ENCODE results near the gene BLOC1S3.

BLOC1S3 gene

DNA sequence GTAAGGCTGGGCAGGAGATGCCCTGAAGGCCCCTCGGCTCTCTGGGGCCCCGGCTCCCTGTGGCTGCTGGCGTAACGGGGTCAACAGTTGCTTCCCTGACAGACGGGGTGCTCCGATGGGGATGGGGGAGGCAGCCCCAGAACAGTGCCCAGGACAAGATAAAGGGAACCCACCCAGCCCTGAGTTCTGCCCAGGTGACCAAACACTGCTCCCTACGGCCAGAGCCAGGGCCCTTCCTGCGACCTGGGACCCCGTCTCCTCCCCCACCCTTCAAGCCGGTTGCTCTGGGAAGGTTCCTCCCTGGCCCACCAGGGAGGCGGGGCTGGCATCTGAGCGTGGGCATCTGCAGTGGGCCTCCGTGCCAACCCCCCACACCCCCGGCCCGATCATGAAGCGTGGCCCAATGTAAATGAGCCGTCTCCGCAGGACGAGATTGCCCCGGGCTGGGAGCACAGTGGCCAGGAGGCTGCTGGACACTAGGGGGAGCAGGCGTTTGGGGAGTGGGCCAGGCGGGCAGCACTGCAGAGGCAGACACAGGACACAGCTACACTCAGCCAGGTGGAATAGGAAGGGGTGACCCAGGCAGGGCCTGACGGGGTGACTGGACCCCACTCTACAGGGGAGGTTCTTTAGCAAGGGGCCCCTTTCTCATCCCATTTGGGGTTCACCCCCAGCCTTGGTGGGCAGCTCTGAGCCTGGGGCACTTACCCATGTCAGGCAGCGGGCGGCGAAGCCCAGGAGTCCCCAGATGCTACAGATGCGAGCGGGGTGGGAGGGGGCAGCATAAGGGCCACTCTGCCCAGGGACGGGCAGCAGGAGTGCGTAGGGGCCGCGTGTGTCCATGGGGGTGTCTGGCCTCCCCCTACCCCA is 16.6 kb upstream of the BLOC1S3 start:
- DNase-seq (ENCODE audit: low read depth), result no peak

DNA sequence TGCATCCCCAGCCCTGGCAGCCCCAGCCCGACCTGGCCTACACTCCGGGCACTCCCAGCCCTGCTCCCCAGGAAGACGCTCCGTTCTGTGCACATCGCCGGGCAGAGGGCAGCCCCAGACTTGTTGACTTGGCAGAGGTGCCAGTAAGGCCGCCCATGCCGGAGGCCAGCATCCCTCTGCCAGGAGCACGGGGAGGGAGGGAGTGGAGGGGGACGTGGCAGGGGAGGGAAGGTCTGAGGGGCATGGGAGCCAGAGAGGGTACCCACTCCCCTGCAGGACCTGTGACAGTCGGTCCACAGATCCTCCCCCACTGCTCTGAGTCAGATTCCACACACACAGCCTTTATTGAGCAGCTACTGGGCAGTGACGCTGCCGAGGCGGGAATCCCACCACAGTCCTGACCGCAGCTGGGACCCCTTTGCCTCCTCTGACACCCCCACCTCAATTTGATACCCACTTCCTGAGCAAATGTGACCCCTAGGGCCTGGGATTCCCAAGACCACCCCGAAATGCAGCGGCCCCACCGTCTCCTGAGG is 15.9 kb upstream of the BLOC1S3 start:
- no peak for DNase-seq (ENCODE audit: low read depth)

DNA sequence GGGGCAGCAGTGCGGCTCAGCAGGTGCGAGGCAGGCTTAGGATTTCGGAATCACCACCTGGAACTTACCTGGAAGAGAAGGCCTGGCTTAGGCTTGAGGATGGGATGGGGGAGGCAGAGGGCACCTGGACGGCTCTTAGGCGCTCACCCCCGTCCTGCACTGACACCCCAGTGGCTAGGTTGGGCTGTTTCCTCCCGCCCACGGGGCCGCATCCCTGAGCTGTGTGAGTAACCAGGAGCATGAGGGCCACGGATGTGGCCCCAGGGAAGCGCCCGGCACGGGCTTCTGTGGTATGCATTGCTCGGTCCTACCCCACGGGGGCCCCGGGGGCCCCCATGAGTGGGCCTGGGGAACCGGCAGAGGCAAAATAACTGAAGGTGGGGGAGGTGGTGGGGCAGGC is 15.4 kb upstream of the BLOC1S3 start:
- no peak for DNase-seq (ENCODE audit: low read depth)

DNA sequence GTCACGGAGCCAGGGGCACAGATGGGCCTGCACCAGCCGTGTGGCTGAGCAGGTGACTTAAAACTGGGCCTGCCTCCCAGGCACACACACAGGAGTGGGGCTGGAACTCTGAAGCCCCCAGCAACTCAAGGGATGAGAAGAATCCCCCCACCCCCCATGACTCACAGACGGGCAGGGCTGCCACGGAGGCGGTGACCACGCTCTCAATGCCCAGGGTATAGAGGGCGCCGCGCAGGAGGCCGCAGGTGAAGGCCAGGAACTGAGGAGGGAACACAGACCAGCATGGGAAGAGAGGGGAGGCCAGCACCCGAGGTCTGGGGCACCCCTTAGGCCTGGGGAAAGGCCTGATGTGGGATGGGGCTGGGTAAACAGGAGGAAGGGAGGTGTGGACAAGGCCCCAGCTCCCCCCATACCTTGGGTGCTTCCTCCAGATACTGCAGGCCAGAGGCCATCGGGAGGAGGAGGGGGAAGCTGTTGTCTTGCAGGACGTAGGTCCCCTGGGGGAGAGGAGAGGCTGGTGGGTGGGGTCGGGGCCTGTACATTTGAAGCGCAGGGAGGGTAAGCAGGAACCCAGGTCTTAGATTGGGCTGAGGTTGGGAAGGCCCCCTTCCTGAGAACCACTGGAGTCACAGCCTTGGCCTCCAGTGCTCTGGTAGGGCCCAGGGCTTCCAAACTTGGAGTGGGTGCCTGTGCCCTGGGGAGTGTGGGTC is 14.7 kb upstream of the BLOC1S3 start:
- no peak for DNase-seq (ENCODE audit: low read depth)

DNA sequence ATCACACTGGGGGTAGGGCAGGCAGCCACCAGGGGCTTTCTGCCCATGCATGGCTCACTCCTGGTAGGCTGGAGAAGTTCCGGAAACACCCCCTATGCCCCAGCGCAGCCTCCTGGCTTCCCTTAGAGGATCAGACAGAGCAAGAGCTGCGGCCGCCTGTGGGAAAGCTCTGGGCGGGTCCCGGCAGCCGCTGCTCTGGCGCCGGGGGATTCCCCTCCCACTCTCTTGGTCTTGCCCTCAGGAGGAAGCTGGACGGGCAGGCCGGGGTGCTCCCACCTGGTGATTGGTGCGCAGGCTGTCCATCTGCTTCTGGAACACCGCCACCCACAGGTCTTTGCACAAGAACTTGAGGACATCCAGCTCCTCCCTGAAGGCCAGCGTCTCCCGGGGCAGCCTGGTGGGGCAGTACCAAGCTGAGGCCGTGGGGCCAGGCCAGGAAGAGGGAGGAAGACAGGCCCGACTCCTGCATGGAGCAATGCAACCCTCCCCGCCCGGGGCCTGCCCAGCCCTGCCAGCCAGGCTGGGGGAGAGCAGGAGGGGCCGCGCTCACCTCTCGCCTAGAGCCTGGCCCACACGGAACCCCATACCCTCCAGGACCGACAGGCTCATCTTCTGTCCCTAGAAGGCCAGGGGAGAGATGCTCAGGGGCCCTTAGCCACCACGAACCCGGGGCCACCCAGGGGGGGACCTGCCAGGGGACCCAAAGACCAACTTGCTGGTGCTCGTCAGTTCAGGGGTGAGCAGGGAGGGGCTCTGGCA is 13.8 kb upstream of the BLOC1S3 start:
- DNase-seq (ENCODE audit: low read depth), result peak; percentile 96

DNA sequence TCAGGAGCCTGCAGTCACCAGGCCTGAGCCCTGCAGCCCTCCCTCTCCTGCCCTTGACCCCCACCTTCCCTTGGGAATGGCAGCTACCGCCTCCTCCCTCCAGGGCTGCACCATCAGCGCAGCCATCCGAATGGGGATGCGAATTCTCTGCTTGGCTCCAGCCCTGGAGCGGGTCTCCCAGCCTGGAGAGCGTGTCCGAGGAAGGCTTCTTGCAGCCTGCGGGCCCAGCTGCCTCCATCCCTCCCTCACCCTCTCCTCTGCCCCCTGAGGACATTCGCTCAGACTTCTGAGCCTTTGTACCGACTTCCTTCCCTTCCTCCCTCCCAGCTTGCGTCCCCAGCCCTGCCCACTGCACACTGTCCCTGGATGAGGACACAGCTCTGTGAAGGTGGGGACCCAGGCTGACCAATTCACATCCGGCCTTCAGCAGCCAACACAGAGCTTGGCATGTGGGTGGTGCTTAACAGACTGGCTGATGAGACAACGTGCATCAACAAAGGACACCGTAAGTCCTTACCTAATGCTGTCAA is 11.8 kb upstream of the BLOC1S3 start:
- DNase-seq (ENCODE audit: low read depth), result no peak

DNA sequence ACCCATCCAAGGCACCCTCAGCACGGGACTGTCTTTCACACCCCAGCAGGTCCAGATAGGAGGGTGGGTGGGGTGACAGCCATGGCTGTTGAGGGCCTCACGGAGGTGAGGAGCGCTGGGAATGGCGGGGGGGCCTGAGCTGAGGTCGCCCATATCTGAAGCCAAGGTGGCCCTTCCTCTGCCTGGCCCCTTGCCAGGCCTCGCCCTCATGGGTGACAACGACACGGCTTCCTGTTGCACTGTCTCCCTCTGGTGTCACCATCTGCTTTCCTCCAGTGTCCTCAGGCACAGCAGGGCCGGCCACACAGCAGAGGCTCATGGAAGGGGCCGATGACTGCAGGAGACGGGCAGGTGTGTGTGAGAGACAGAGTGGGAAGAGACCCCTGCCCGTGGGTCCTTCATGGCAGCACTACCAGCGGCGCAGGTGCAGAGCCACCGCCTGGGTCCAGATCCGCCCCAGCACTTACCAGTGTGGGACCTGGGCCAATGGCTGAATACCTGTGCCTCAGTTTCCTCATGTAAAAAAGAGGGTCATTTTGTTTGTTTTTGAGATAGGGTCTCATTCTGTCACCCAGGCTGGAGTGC is 9.7 kb upstream of the BLOC1S3 start:
- no peak for DNase-seq (ENCODE audit: low read depth)

DNA sequence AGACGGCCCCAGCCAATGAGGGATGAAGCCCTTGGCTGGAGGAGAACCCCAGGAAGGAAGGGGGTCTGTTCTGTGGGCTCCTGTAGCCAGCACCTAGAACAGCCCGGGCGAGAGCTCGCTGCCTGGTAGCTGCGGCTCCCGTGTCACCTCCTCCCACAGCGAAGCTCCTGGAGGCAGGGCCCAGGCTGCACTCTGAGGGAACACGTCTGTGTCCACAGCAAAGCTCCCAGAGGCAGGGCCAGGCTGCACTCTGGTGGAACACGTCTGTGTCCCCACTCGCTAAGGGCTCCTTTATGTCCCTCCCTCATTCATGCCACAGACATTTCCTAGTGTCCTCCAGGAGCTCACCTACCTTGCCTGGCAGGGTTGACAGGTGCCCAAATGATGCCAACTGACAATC is 9.0 kb upstream of the BLOC1S3 start:
- DNase-seq (ENCODE audit: low read depth), result no peak

DNA sequence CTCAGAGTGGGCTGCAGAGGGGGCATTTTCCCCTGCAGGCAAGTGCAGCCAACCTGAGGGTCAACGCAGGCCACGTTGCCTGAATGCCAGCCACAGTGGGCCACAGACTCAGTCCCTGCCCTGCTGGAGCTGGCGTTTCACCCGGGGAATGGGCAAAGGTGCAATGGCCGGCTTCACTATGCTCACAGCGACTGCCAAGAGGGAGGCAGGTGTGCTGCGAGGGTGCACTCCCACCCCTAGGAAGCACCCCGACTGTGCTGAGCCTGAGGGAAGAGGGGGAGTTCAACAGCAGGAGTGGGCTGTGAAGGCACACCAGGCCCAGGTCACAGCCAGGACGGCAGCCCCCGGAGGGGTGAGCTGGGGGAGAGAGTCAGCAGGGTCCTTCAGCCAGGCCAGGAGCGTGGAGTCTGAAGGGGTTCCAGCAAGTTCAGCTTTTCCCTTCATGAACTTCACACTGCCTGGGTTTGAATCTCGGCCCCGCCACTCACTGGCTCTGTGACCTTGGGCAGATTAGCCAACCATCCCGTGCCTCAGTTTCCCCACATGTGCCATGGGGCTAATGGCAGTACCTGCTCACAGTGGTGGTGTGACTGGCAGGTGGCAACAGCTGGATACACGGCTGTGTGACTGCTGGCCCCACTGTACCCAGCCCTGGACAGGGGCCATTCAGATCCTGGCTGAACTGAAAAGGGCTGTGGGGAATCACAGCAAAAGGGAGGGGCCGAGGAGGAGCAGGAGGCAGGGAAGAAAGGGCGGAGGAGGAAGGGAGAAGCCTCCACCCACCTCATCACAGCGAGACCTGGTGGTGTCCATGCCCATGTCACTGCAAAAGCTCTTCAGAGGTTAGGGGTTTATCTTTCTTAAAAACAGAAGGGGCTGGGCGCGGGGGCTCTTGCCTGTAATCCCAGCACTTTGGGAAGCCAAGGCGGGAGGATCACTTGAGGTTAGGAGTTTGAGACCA is 8.2 kb upstream of the BLOC1S3 start:
- DNase-seq (ENCODE audit: low read depth), result no peak

DNA sequence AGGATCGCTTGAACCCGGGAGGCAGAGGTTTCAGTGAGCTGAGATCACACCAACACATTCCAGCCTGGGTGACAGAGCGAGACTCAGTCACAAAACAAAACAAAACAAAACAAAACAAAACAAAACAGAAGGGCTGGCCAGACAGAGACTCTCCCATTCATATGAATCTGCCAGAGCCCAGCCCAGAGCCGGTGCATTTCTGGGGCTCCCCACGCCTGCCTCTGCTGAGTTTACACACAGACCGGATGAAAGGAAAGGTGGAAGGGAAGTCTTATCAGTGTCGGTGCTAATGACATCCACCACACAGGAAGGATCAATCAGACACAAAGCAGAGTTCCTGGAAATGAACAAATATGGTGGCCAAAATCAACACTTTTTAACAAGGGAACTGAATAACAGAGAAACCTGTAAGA is 7.4 kb upstream of the BLOC1S3 start:
- no peak for DNase-seq (ENCODE audit: low read depth)

DNA sequence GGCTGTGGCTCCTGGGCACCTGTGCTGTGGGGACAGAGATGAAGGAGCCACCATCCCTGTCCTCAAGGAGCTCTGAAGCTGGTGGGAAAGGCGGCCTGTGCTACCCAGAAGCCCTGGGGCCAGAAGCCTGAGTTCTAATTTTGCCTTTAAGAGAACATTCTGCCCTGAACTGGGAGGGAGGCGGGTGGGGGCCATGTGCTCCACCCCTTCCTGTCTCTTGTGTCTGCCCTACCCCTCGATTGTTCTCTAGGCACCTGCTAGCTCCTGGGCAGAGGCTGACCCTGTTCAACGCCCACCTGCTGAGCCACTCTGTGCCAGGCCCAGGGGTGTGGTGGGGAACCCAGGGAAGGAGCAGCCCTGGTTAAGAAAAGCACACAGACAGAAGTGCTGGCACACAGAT is 6.4 kb upstream of the BLOC1S3 start:
- DNase-seq (ENCODE audit: low read depth), result no peak

DNA sequence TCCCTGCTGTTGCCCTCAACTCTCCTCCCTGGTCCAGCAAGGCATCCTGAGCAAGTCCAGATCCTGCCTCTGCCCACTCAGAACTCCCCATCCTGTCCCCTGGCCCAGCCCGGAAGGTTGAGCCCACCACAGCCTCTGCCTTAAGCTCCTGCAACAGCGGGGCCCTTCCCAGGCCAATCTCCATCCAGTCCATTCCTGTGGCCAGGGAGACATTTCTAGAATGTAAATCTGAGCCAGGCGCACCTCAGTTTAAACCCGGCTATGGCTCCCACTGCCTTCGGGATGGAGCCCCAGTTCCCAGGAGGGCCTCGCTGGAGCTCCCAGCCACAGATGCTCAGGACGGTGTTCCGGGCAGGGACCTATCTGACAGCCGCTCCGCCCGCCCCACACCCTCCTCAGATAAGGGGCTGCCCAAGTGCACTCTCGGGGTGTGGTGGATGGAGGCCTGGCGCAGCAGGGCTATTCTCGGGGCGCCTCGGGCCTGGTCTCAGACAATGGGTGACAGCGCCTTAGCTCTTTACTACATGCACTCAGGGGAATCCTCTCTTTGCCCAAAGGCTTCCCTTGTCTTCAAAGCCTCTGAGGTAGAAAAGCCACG is 5.9 kb upstream of the BLOC1S3 start:
- DNase-seq (ENCODE audit: low read depth), result no peak

DNA sequence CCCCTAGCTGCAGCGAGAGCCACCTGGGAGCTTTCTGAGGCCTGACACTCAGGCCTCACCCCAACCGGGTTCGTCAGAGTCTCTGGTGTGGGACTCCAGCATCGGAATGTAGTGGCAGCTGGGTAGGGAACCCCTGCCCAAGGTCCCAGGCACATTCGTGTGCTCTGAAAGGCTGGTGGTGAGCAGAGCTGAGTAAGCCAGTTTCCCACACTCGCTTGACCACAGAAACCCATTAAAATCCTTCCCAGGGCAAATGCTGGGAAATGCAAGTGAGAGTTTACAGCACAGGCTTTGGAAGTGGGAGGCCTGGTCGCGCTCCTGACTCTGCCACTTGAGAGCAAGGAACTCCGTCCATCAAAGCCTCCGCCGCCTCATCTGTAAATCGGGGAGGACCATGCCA is 4.8 kb upstream of the BLOC1S3 start:
- DNase-seq (ENCODE audit: low read depth), result no peak

DNA sequence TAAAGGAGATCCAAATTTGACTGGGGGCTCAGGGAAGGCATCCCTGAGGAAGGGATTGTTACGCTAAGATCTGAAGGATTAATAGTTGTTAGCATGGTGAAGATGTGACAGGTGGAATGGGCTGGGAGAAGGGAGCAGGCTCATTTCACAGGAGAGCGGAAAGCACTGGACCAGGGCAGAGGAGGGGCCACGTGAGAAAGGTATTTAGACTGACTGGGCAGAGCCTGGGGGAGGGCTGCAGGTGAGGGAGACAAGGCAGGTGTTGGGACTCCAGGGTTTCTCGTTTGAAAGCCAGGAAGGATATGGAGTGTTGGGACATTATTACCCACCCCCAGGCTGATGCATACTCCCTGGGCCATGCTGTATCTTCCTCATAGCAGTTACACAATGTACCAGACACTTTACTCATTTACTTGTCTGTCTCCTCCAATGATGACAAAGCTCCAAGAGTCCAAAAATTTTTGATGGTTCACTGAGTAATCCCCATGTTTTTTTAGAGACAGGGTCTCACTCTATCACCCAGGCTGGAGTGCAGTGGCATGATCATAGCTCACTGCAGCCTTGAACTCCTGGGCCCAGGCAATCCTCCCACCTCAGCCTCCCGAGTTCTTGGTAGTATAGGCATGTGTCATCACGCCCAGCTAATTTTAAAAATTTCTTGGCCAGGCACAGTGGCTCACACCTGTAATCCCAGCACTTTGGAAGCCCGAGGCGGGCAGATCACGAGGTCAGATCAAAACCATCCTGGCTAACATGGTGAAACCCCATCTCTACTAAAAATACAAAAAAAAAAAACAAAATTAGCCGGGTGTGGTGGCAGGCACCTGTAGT is 2.9 kb upstream of the BLOC1S3 start:
- DNase-seq (ENCODE audit: low read depth), result no peak

DNA sequence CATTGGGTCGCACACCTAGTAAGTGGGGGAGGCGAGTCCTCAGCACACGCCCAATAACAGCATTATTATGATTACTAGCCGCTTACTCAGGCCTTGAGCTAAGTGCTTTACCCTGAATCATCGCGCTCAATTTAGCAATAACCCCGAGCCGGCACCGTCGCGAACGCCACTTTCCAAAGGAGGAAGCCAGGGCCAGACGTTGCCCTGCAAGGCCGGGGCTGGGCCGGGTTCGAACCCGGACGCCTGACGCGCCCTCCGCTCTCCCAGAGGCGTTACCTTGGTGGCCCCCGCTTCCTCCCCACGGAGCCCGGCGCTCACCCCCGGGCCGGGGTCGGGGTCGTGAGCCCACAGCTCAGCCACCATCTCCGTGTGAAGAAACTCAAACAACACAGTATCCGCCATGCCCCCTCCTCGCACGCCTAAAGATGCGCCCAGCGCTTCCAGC is 745 bp upstream of the BLOC1S3 start, which contains the start of gene TRAPPC6A:
TSS of gene TRAPPC6A (minus strand) at position 421 of the 445 bp plus-strand sequence. CDS start at position 402, 19 bp downstream.
- no peak for DNase-seq (ENCODE audit: low read depth)

DNA sequence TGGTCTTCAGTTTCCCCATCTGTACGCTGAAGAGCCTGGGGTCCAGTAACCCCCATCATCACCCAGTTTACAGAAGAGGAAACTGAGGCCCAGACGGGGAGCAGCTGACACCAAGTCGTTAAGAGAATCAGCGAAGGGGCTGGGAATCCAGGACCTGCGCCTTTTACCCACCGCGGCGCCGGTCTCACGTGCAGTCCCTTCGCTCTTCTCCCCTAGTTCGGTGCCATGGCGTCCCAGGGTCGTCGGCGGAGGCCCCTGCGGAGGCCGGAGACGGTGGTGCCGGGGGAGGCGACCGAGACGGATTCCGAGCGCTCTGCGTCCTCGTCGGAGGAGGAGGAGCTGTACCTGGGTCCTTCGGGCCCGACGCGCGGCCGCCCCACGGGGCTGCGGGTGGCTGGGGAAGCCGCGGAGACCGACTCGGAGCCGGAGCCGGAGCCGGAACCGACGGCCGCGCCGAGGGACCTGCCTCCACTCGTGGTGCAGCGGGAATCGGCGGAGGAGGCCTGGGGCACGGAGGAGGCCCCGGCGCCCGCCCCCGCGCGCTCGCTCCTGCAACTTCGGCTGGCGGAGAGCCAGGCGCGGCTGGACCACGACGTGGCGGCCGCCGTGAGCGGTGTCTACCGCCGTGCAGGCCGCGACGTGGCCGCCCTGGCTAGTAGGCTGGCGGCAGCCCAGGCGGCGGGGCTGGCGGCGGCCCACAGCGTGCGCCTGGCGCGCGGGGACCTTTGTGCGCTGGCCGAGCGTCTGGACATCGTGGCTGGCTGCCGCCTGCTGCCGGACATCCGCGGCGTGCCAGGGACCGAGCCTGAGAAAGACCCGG is 698 bp downstream of the BLOC1S3 start:
- DNase-seq (ENCODE audit: low read depth), result no peak

DNA sequence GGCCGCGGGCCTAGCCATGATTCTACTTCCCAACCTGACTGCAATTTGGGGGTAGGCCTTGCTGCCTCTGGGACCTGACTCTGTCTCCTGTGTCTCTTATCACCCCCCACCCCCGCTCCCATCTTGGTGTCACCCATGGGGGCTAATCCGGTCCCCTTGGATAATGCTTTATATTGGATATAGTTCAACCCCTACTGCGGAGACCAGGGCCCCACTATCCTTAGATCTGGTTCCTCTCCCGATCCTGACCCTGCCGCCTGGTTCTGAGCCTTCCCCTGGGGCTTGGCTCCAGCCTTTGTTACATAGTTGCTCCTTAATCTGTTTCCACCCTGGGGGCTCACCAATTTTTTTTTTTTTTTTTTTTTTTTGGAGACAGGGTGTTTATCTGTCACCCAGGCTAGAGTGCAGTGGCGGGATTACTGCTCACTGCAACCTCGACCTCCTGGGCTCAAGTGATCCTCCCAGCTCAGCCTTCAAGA is 1.3 kb downstream of the BLOC1S3 start:
- DNase-seq (ENCODE audit: low read depth), result no peak

DNA sequence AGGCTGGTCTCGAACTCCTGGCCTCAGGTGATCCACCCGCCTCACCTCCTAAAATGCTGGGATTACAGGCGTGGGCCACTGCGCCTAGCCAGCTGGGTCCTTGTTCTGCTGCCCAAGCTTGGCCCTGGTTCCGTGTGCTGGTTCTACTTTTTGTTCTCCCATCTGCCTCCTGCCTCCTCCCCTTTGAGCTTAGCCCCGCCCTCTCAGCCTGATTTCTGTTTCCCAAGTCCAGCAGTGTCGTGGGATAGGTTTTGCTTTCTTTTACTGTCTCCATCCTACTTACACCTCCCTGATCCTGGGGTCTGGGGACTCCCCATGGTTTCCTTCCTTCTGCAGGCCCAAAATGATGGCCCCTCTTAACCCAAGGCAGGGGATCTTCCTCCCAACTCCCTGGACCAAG is 2.4 kb downstream of the BLOC1S3 start:
- DNase-seq (ENCODE audit: low read depth), result no peak
